ENCODE measurements around the gene C2CD4D. TPM values are rescaled to one million over a fixed set of nuclear protein-coding genes. Genes with fewer than 3 reads are reported as not detected.

C2CD4D gene
- total RNA-seq, 1 donor, result not detected

DNA sequence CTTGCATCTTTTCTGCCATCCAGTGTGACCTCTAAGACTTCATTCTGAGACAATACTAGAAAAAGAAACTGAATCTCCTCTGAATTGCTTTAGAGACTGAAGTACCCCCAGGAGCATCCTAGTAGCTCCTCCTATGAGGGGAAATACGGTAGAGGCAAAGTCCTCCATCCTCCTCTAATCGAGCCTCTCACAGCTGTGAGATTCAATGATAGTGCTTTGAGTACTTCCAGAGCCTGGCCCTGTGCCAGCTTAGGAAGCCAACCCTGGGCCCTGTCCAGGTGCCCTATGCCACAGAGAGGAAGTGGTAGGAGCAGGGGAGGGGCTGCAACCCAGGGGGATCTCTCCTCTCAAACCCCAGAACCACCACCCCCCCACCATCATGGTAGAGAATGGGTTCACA, 18.7 kb downstream of the C2CD4D start:
- TF ChIP-seq, protein P1, sequence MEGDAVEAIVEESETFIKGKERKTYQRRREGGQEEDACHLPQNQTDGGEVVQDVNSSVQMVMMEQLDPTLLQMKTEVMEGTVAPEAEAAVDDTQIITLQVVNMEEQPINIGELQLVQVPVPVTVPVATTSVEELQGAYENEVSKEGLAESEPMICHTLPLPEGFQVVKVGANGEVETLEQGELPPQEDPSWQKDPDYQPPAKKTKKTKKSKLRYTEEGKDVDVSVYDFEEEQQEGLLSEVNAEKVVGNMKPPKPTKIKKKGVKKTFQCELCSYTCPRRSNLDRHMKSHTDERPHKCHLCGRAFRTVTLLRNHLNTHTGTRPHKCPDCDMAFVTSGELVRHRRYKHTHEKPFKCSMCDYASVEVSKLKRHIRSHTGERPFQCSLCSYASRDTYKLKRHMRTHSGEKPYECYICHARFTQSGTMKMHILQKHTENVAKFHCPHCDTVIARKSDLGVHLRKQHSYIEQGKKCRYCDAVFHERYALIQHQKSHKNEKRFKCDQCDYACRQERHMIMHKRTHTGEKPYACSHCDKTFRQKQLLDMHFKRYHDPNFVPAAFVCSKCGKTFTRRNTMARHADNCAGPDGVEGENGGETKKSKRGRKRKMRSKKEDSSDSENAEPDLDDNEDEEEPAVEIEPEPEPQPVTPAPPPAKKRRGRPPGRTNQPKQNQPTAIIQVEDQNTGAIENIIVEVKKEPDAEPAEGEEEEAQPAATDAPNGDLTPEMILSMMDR (IDR thresholded peaks at IDR 0.05; ENCODE audit: insufficient read depth, low read depth, low read length), result no peak
- DNase-seq (ENCODE audit: low read depth), result no peak
- H3K4me3 ChIP-seq (ENCODE audit: low read depth, low read length), result no peak overlapping the region

DNA sequence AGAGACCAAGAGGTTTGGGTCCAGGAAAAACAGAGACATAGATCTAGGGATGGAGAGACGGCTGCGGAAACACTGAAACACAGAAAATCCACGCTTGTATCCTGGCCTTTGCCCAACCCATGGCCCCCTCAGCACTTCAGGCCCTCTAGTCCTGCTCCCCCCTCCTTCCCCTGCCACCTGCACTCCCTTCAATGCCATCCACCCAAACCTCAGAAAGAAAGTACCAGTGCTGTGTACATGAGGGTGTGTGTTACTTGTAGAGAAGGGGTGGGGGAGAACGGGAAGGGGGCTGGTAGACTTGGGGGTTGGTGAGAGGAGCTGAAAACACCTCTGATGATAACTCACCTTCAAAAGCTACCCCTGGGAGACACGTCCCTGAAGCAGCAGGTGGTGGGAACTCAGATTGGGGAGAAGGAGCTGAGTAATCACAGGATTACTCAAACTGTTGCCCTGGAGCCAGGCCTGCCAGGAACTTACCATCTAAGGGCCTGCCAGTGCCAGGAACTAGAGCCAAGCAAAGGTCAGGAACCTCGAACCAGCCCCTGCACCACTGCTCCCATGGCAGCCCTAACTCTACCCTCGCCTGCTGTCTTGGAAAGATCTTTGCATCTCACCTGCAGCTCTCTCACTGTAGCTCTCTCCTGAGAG, 19.5 kb downstream of the C2CD4D start:
- TF ChIP-seq, protein P1 (IDR thresholded peaks at IDR 0.05; ENCODE audit: insufficient read depth, low read depth, low read length), result no peak
- H3K4me3 ChIP-seq (ENCODE audit: low read depth, low read length), result no peak overlapping the region
- DNase-seq (ENCODE audit: low read depth), result no peak

DNA sequence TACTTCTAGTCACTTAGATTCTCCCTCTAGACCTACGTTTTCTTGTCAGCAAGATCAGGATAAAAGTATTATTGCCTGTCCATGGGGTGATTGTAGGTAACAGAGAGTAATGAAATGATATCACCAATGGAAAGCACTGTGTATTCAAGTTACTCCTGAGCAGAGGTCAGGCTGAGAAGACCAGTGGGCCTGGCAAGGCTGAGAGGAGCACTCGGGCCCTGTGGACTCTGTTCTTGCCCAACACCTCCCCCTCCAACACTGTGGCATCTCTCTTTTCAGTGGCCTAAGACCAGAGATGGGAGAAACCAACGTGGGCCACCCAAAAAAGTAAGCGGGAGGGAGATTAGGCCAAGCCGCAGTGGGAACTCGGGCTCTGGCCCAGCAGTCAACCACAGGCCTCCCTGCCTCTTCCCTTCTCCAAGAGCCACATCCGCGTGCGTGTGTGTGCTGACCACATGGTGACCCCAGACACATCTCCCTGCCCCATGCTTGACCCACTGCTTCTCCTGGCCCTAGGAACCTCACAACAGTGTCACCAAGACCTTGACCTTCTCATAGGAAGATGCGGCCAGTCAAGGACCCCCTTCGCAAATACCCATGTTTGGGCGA, 20.3 kb downstream of the C2CD4D start:
- no peak overlapping the region for H3K4me3 ChIP-seq (ENCODE audit: low read depth, low read length)
- TF ChIP-seq, protein P1 (IDR thresholded peaks at IDR 0.05; ENCODE audit: insufficient read depth, low read depth, low read length), result no peak
- DNase-seq (ENCODE audit: low read depth), result no peak

DNA sequence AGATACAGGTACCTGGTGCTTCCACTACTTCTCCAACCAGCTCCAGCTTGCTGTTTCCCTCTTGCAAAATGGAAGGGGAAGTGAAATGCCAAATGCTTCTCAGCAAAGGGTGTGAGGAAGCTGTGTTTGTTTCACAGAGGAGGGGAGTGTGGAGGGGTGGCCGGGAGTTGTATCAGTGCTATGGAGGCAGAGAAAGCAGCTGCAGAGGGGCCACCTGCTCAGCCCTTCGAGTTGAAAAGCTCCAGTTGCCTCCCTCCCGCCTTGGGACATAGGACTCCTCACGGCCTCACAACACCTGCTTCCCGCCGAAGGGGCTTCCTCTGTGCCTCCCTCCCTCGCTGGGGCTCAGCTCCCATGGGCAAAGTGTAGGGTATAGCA, 22.3 kb downstream of the C2CD4D start:
- DNase-seq (ENCODE audit: low read depth), result no peak
- TF ChIP-seq, protein P1 (IDR thresholded peaks at IDR 0.05; ENCODE audit: insufficient read depth, low read depth, low read length), result no peak
- H3K4me3 ChIP-seq (ENCODE audit: low read depth, low read length), result no peak overlapping the region

DNA sequence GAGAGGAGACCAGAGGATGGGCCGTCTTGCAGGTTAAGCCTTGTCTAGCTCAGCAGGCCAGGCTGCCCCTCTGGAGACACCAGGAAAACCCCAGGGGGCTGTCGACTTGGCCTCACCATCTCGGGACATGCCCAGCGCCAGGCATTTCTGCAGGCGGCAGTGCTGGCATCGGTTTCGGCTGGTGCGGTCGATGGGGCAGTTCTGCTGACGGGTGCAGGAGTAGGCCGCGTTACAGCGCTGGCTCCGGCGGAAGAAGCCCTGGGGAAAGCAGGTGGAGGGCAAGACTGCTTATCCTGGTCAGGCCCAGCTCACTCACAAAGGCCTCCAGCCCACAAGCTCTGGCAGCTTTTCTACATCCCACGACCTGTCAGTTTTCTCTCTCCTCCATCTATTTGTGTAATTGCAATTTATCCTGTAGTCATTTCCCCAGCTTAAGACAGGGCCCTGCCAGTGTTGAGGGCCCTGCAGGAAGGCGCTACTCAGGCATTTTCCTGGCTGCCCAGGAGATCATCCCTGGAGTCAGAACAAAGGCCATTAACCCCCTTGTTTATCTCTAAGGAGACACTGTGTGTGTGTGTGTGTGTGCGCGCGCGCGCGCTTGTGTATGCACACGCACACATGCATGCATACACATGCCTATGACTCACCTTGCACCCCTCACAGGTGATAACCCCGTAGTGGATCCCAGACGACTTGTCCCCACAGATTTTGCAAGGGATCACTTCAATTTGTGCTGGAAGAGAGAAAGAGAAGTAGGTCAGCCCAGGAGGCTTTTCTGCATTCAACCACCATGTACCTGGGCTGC, 22.9 kb downstream of the C2CD4D start:
- DNase-seq (ENCODE audit: low read depth), result no peak
- TF ChIP-seq, protein P1 (IDR thresholded peaks at IDR 0.05; ENCODE audit: insufficient read depth, low read depth, low read length), result no peak

DNA sequence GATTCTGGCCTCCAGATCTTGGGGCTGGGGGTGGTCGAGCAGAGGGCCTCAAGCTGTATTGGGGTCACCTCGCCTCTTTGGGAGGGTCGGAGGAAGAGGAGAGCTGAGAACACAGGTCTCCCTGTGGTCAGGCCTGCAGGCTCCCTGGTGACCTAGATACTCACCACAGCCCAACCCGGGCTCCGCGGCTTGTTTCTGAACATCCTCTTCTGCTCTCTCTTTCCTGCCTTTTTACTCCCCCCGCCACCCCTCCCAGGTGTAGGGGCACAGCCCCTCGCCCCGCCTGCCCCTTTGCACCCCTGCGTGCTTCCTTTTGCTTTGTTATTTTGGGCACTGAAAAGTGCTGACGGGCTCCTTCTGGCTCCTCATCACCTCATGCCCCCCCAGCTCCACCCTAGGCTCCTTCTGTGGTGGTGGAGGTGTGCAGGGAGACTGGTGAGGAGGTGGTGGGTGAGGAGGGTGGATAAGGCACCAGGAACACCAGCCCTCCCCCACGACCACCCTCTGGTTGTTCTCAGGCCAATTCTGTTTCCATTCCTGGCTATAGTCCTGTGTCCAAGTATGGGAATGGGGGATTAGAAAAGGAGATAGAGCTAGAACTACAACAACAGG, 23.8 kb downstream of the C2CD4D start:
- no peak for DNase-seq (ENCODE audit: low read depth)
- H3K4me3 ChIP-seq (ENCODE audit: low read depth, low read length), result no peak overlapping the region
- TF ChIP-seq, protein P1 (IDR thresholded peaks at IDR 0.05; ENCODE audit: insufficient read depth, low read depth, low read length), result no peak

More for the DNA sequence above, 22.9 kb downstream of the C2CD4D start:
- no peak overlapping the region for H3K4me3 ChIP-seq (ENCODE audit: low read depth, low read length)
